OCI-LY3 (cell line): ENCODE data around the gene HS3ST2.

Experiments
- EZH2phosphoT487 ChIP-seq: fragments of 200-600 bp; shearing (Covaris generic); IDR thresholded peaks from 2 replicates; pipeline ENCODE4 v1.6.1; 2018; ENCODE audit warnings: antibody characterized with exemption, mixed run types, low read depth
- TF ChIP-seq, protein P1 (sequence below): fragments of 200-600, 300-600 bp; sonication (generic); IDR thresholded peaks from 2 replicates; pipeline ENCODE4 v1.5.1; 2014; ENCODE audit warnings: antibody characterized with exemption, low read length, low read depth

DNA sequence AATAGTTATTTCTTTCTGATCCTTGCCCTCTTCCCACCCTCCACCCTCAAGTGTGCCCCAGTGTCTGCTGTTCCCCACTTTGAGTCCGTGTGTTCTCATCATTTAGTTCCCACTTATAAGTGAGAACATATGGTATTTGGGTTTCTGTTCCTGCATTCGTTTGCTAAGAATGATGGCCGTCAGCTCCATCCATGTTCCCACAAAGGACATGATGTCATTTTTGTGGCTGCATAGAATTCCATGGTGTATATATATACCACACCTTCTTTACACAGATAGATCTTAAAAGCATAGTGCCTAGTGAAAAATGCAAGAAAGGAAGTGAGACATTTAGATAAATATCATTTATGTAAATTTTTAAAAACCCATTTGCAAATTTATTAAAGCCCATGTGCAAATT is 33.1 kb downstream of the HS3ST2 start:
- TF ChIP-seq, protein P1, sequence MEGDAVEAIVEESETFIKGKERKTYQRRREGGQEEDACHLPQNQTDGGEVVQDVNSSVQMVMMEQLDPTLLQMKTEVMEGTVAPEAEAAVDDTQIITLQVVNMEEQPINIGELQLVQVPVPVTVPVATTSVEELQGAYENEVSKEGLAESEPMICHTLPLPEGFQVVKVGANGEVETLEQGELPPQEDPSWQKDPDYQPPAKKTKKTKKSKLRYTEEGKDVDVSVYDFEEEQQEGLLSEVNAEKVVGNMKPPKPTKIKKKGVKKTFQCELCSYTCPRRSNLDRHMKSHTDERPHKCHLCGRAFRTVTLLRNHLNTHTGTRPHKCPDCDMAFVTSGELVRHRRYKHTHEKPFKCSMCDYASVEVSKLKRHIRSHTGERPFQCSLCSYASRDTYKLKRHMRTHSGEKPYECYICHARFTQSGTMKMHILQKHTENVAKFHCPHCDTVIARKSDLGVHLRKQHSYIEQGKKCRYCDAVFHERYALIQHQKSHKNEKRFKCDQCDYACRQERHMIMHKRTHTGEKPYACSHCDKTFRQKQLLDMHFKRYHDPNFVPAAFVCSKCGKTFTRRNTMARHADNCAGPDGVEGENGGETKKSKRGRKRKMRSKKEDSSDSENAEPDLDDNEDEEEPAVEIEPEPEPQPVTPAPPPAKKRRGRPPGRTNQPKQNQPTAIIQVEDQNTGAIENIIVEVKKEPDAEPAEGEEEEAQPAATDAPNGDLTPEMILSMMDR: no peak
- TF ChIP-seq EZH2phosphoT487: no peak
